Stimulated activated CD8-positive, alpha-beta memory T cell treated with anti-CD3 and anti-CD28 coated beads, Interleukin-4, amount 100 ng/mL, for 4 hours (primary cell): Measurements from ENCODE around the gene ANKRD55.
"Not testable (repeated sequence)": the region's sequence is repeated elsewhere in the genome, so short reads cannot be mapped to it uniquely, and the experiment has no call there.

ENCODE experiments used
- DNase-seq, 2 donors: peaks; one replicate each; pipeline ENCODE4 v3.0.0-alpha.2; 2020; ENCODE audit warnings: low read depth in 2 of 2, low spot score in 1 of 2

ANKRD55 gene

DNA sequence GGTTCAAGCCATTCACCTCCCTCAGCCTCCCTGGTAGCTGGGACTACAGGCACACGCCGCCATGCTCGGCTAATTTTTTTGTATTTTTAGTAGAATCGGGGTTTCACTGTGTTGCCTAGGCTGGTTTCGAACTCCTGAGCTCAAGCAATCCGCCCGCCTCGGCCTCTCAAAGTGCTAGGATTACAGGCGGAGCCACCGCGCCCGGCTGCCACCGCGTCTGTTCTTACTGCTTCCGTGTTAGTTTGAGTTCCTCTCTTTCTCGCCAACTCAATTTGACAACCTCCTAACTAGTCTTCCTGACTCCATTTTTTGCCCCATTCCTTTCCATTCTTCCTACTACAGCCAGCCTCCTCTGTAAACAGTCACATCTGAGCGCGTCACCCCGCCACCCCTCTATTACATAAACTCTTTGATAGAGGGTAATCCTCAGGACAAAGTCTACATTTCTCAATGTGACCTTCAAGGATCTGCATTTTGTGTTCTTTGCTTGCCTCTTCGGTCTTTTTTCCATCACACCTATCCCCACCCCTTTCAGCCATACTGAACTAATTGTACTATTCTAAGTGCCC is 149.8 kb downstream of the ANKRD55 start:
- DNase-seq = no peak

DNA sequence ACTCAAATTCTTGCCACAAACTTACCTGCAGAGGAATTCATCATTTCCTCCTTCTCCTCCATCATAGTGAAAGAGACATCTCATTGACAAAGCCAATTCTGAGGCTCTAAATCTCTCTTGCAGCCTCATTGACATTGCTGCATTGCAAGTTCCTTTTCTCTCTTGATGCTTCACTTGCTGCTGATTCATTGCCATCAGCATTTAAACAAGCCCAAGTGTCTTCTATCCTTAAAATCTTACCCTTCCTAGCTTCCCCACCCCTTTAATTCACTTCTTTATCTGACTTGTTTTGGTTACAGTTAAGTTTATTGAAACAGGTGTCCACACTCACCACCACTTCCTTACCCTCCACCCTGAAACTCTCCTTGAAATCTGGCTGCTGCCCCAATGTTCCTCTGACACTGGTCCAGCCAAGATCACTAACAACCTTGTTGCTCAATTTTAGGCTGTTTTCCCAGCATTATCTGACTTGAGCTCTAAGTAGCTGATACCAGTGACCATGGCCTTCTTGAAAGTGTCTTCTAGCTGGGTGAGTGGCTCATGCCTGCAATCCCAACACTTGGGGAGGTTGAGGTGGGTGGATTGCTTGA is 152.0 kb downstream of the ANKRD55 start:
- not testable (repeated sequence) for DNase-seq

GRCh38 chr5:56080375-56081052 is 152.6 kb downstream of the ANKRD55 start:
- no peak for DNase-seq

- DNase-seq = not testable (repeated sequence)
Observed at GRCh38 chr5:56079157-56079500, 154.0 kb downstream of the ANKRD55 start.

DNA sequence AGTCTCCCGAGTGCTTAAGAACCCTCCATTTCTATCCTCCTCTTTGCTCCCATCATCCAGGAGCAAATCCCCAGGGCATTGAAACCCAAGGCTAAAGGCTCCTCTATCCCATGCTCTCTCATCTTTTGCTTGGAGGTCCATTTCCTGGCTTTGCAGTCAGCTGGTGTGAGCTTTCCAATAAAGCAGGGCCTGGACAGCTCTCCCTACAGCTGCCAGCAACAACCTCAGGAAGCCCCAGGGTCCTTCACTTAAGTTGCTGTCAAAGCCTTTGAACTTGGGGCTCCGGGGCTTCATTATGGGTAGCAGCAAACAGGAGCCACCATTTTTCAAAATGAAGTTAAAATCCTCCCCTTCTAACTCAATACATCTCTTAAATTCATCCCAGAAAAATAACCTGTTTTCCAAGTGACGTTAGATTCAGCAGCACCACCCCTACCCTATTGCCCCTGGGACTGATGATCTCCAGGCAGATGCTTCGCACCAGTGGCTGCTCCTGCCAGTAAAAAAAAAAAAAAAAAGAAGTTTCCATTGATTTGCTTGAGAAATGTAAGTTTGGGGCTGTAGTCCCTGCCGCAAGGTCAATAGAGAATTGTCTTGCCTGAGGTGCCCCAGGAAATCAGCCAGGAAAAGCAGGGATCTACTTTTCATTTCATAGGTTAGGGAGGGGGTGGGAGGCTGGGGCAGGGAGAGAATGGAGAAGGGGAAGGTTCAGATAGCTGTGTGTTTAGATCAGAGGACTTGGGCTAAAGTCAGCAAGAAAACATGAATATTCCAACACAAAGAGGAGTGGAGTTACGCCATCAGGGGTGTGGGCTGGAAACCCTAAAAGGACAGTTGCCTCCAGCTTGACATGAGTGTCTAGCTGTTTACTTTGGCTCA is 154.6 kb downstream of the ANKRD55 start:
- DNase-seq = no peak

GRCh38 chr5:56077796-56078233 is 155.3 kb downstream of the ANKRD55 start:
- DNase-seq = no peak

GRCh38 chr5:56076486-56076885 is 156.6 kb downstream of the ANKRD55 start:
- DNase-seq = no peak

- no peak for DNase-seq
Observed at GRCh38 chr5:56075361-56075760, 157.8 kb downstream of the ANKRD55 start.

- no peak for DNase-seq
Observed at GRCh38 chr5:56072863-56073766, 160.0 kb downstream of the ANKRD55 start.

DNA sequence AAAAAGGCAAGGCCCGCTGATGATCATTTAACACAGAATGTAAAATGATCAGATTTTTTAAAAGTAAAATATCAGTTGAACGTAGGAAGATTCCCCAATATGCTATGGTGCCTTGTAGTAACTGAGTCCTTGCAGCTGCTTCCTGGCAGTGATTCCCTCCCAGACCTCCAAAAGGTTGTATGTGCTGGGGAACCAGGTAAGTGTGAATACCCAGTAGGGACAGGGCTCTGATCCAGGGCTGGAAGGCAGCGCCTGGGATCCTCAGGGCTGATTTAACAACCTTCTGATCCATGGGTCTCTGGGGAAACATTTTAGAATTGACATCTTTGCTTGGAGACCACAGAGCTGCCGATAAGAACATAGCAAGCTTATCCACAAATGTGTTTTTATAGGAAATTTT is 161.7 kb downstream of the ANKRD55 start:
- DNase-seq = no peak

DNA sequence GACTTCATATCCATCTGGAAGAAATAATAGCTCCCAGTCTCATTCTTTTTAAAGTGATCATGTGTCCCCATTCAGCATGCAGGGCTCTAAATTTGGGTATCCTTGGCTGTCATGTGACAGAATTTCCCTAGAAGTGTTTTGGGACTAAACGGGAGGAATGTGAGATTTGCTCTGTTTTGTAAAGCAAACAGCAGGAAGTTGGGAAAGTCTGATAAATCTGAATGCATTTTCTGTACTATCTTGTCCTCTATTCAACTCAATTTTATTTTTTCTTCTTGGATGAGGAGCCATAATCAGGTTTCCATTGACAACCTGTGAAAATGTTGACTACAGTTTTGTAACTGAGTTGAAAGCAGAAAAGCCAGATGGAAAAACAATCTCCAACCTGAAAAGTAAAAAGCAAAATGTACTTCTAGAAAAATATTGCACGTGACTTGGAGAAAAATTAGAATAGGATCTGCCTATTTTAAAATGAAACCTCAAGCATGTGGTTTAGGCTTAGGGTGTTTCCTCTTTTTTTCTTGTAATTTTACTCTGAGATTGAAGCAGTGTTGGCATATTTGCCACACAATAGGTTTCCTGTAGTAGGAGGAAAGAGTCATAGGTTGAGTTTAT is 162.2 kb downstream of the ANKRD55 start:
- DNase-seq = no peak

DNA sequence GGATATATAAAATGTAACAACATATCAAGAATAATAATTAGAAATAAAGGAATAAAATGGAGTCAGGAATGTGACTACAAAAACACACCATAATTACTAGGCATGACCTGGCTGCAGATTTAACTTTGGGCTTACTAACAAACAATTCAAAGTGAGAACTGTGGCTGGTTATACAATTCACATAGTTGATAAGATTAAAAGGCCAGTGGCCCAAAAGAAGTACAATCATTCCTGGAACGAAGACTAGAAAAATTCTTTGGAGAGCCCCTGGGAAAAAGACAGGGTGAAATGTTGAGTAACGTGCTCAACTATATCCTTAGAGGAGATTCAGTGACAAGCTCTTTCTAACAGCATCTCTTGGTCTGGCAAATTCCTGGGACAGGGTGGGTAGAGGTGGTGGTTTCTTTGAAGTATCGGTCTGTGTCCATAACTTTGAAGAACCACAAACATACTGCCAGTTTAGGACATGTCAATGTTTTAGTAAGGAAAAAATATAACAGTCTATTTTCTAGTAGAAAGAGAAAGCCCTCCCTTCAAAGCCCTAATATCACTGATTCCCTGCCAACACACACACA is 163.4 kb downstream of the ANKRD55 start:
- DNase-seq = no peak

DNA sequence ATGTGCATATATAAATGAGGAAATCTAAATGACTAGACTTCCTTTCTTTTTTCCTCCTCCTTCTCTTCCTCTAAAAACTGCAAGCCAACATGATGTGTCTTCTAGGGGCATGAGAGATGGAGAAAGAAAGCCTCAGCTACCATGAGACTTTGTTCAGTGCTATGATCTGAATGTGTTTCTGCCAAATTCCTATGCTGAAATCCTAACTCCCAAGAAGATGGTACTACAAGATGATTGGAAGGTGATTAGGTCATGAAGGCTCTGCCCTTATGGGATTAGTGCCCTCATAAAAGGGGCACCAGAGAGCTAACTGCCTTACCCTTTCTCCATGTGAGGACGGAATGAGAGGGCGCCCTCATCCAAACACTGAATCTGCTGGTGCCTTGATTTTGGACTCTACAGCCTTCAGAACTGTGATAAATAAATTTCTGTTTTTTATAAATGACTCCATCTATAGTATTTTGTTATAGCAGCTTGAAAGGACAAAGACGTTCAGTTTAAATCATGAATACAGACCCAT is 166.1 kb downstream of the ANKRD55 start:
- no peak for DNase-seq

DNA sequence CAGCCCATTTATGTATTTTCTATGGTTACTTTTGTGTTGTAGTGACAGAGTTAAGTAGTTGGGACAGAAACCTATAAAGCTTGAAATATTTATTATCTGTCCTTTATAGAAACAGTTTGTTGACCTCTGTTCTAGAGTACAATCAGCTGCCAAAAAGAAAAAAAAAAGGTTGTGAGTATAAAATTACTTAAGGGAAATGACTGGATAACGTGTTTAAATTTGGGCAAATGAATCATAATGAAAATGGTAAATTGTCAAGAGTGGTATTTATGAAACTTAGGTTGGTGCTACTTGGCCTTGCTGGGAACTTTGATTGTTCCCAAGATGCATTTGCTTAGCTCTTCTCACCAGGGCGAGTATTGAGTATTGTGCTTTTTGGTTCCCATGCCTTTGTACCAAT is 168.1 kb downstream of the ANKRD55 start:
- DNase-seq = no peak

DNA sequence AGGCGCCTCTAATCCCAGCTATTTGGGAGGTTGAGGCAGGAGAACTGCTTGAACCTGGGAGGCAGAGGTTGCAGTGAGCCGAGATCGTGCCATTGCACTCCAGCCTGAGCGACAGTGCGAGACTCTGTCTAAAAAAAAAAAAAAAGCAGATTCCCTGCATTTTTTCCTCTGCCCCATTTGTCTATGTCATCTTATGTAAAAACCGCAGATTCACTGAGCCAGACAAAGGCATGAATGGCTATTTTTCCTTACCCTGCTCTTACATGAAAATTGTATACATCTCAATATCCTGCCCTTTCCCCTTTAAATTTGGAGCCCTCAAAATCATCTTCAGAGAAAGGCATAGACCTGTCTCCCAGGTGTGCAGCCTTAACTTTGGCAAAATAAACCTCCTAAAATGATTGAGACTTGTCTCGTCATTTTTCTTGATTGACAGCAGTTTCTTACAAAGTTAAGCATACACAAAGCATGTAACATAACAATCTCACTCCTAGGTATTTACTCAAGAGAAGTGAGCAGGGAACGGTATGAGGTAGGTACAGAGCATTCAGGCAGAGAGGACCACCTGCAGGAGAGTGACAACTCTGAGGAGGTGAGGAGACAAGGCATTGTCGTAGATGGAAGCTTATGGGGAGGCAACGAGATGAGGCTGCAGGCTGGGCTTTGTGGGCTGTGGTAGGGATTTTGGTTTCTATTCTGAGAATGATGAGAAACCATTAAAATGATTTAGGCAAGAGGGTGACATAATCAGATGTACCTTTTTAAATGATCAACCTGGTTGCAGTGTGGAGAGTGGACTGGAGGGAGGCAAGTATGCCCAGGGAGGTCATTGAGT is 172.6 kb downstream of the ANKRD55 start:
- no peak for DNase-seq

DNA sequence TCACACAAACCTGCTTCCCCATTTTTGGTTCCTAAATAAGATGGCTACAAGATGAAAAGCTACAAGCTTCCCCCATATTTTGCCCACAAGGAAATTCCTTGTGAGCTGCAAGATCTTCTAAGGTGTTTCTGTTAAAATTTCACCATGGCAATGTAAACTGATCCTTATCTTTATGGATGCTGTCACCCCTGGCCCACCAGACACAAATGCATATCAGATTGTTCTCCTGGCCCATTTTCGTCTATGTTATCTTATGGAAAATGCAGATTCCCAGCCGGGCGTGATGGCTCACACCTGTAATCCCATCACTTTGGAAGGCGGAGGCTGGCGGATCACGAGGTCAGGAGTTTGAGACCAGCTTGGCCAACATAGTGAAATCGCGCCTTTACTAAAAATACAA is 173.3 kb downstream of the ANKRD55 start:
- no peak for DNase-seq

- no peak for DNase-seq
Observed at GRCh38 chr5:56056875-56057274, 176.3 kb downstream of the ANKRD55 start.

- no peak for DNase-seq
Observed at GRCh38 chr5:56055859-56056258, 177.3 kb downstream of the ANKRD55 start.

- no peak for DNase-seq
Observed at GRCh38 chr5:56055287-56055686, 177.8 kb downstream of the ANKRD55 start.
